Stimulated activated CD8-positive, alpha-beta memory T cell treated with anti-CD3 and anti-CD28 coated beads, Interleukin-7, amount 100 ng/mL, for 24 hours (primary cell): ENCODE data around the gene PROX1.
"Not testable (repeated sequence)": the region's sequence is repeated elsewhere in the genome, so short reads cannot be mapped to it uniquely, and the experiment has no call there.

ENCODE experiments used
- DNase-seq: peaks from one replicate; pipeline ENCODE4 v3.0.0-alpha.2; 2020; ENCODE audit warnings: low read depth

The PROX1 gene

GRCh38 chr1:214071469-214071868 is 83.7 kb downstream of the PROX1 start:
- no peak for DNase-seq

GRCh38 chr1:214072426-214073157 is 84.8 kb downstream of the PROX1 start:
- no peak for DNase-seq

GRCh38 chr1:214074477-214074876 is 86.7 kb downstream of the PROX1 start:
- DNase-seq, result no peak

- no peak for DNase-seq
Measured at GRCh38 chr1:214075305-214075998, 87.7 kb downstream of the PROX1 start.

GRCh38 chr1:214075999-214076707 is 88.4 kb downstream of the PROX1 start:
- no peak for DNase-seq

- no peak for DNase-seq
Measured at GRCh38 chr1:214076708-214077065, 88.9 kb downstream of the PROX1 start.

- no peak for DNase-seq
Measured at GRCh38 chr1:214078950-214079349, 91.2 kb downstream of the PROX1 start.

GRCh38 chr1:214085325-214085724 is 97.6 kb downstream of the PROX1 start:
- DNase-seq, result no peak

GRCh38 chr1:214086945-214087344 is 99.2 kb downstream of the PROX1 start:
- DNase-seq, result no peak

GRCh38 chr1:214089003-214089402 is 101.2 kb downstream of the PROX1 start:
- DNase-seq, result not testable (repeated sequence)
